Measurements from ENCODE around the gene UHRF2.
"Not testable (repeated sequence)": the region's sequence is repeated elsewhere in the genome, so short reads cannot be mapped to it uniquely, and the experiment has no call there.

UHRF2 gene

GRCh38 chr9:6498982-6499381 lies 86.0 kb downstream of the UHRF2 start:
- DNase-seq, result no peak

DNA sequence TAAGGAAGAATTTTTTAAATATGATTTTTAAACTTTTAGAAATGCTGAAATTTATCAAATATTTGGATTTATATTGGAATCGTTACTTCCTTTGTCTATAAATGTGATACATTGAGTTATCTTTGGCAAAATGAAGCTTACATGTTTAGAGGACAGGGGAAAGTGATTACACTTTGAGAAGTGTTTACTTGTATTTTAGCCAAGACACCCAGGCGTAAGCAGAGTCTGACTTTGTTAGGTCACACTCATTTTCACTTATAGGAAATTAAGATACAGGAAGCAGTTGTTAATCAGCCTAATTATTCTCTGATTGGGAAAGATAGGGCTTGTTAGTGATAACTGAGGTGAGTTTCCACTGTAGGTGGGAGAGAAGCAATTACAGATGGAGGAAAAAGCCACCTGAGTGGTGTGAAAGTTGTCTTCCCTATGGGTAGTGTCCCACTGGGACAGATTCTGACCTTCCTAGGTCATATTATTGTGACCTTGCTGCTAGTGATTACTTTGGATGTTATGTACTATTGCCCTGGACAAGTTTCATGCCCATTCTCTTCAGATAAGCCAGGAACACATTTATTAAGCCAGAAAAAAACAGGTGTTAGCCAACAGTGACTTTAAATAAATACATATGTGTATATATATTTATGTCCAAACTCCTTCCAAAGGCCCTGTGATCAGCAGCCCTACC lies 88.7 kb downstream of the UHRF2 start:
- no peak for DNase-seq

DNA sequence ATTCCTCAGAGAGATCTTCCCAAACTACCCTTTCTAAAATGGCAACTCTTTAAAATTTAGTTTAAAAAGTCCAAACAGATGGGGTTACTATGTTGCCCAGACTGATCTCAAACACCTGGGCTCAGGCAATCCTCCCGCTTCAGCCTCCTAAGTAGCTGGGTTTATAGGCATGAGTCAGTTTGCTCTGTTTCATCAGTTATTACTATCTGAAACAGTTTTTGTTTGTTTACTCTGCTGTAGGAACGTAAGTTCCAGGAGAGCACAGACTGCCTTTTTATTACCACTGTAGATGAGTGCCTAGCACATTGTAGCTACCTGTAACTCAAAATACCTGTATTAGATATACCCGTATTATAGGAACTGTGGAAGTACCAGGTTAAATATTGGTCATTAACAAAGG lies 89.4 kb downstream of the UHRF2 start:
- no peak for DNase-seq

DNA sequence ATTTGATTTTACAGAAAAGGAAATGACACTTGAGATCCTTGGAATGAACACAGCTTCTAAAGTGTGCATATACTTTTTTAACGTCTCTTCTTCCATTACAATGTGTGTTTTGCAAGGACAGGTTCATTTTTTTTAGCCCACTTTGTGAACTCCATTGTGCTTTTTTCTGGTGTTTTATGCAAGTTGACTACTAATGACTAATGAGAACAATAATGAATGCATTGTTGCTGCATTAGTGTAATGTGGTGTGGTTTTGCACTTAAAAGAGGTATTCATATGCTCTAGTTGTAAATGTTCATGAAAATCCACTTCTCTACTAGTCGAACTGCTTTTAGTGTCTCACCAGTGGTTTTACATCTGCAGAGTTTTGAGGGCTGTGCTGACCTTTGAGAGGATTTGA lies 93.6 kb downstream of the UHRF2 start:
- DNase-seq, result no peak

- DNase-seq, result no peak
These were observed 99.2 kb downstream of the UHRF2 start for GRCh38 chr9:6512085-6512657.

DNA sequence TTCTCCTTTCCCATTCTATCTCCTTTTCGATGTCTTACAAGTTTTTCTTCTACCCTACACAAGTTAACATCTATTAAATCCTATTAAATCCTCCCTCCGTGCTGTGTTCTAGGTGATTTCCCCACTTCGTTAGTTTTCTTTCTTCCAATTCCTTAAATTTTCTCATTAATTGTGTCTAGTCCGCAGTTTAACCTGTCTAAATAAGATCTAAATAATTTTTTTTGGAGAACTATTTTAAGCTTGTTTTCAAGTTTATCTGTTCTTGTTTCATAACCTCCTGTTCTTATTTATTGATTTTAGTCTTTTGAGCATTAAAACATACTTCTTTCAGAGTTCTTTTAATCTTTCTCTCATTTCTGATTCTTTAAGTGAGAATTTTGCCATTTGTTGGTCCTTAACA lies 109.3 kb downstream of the UHRF2 start:
- DNase-seq, result no peak

GRCh38 chr9:6525326-6526045 lies 112.5 kb downstream of the UHRF2 start:
- no peak for DNase-seq

DNA sequence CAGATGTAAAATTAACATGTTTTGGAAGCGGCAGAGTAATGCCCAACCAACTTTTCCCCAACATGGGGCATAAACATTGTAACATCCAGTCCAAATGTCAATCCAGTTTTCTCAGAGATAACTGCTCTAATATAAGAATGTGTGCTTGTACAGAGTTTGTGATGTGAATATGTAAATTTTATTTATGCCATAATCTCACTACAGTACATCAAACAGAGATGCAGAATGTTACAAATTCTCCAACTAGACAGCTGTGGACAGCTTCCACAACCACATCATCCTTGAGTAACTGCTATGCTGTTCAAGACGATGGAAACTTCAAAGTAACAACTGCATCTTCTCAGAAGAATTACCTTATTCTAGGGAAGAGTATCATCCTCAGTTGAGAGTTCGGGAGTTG lies 122.6 kb downstream of the UHRF2 start:
- no peak for DNase-seq

DNA sequence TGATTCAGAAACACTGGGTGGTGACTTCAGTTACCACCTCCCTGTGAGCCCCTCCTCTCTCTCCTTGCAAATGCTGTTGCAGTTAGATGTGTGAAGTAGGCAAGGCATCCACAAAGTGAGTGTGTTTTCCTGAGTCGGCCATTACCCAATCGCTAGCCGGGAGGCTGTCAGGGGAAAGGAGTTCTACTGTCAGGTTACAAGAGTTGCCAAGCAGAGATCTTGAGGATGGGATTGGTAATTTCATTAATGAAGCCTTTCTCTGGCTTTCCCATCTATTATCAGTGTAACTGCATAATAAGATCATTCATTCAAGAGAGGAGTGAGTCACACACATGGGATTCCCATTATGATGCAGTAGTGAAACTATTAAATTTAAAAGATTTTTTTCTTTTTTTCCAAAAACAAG lies 125.7 kb downstream of the UHRF2 start:
- DNase-seq, result no peak

DNA sequence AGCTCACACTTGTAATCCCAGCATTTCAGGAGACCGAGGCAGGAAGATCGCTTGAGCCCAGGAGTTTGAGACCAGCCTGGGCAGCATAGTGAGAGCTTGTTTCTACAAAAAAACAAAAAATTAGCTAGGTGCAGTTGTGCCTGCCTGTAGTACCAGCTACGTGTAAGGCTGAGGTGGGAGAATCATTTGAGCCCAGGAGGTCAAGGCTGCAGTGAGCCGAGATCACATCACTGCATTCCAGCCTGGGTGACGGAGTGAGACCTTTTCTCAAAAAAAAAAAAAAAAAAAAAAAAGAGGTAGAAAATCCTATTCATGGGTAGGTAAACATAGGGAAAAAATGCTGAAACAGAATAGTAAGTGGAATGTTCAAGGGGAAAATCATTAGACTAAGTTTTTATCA lies 129.6 kb downstream of the UHRF2 start:
- not testable (repeated sequence) for DNase-seq

GRCh38 chr9:6543204-6543603 lies 130.2 kb downstream of the UHRF2 start:
- no peak for DNase-seq

- DNase-seq, result no peak
These were observed 132.2 kb downstream of the UHRF2 start for GRCh38 chr9:6545017-6545691.

- DNase-seq, result no peak
These were observed 136.3 kb downstream of the UHRF2 start for GRCh38 chr9:6549106-6549800.

GRCh38 chr9:6551136-6551535 lies 138.1 kb downstream of the UHRF2 start:
- no peak for DNase-seq

DNA sequence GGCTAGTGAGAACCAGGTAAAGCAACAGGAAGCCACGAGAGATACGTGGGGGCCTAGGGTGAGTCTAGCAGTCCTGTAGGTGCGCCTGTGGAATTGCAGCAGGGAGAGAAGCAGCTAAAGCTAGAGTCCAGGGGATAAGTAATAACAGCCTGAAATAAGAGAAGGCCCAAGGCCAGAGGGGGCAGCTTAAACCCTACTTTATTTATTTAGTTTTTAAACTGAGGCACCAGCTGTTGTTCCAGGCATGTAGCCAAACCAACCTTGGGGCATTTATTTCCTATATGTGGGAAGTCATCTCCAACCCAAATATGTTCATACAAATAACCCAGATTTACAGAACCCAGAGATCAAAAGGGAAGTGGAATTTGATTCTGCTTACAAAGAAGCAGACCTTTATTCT lies 139.0 kb downstream of the UHRF2 start:
- no peak for DNase-seq

GRCh38 chr9:6552498-6553121 lies 139.6 kb downstream of the UHRF2 start:
- no peak for DNase-seq

DNA sequence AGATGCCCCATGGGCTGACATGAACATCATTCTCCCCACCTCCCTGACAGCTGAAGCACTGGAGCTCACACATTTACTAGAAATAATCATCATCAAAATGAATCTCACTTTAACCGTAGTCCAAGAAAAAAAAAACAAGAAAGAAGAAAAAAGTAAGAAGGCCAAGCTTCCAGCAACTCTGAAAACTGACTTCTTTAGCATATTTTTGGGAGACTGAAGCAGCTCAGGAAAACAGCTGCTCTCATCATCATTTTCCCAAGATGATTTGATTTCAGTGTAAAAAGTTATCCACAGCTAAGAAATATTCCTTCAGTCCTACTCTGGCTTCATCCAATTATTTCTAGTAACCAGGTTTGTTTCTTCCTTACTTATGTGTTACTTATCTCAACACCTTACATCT lies 140.9 kb downstream of the UHRF2 start:
- DNase-seq, result no peak
